Gastroesophageal sphincter (tissue), 4 donors: Measurements from ENCODE around the gene PHOX2A. TPM values are rescaled to one million over a fixed set of nuclear protein-coding genes. Genes with fewer than 3 reads are reported as not detected.

Experiments used
- ATAC-seq: fragments of 150-250 bp; one replicate; pipeline ENCODE4 v1.9.1; 2016; ENCODE audit warnings: mild to moderate bottlenecking, moderate library complexity
- H3K27ac ChIP-seq, 4 donors: fragments of 200-600 bp; sonication (generic) in 3 of 4; 1 replicate in 3 of 4; 2 replicates in 1 of 4; pipeline ENCODE4 v1.5.1; 2016 to 2019
- H3K27me3 ChIP-seq: fragments of 200-600 bp; sonication (generic); one replicate; pipeline ENCODE4 v1.5.1; 2019
- H3K36me3 ChIP-seq, 2 donors: fragments of 200-600 bp; sonication (generic); one replicate each; pipeline ENCODE4 v1.5.1; 2019; ENCODE audit warnings: control low read depth in 1 of 2
- H3K4me1 ChIP-seq, 3 donors: fragments of 200-600 bp; sonication (generic); 1 replicate in 2 of 3; 2 replicates in 1 of 3; pipeline ENCODE4 v1.5.1; 2016 to 2019; ENCODE audit warnings: control low read depth in 2 of 3
- H3K4me3 ChIP-seq, 2 donors: fragments of 200-600 bp; sonication (generic); one replicate each; pipeline ENCODE4 v1.5.1; 2019; ENCODE audit warnings: mild to moderate bottlenecking in 1 of 2, moderate library complexity in 1 of 2
- H3K9me3 ChIP-seq, 3 donors: fragments of 200-600 bp; sonication (generic); one replicate each; pipeline ENCODE4 v1.5.1; 2017 to 2019; ENCODE audit warnings: control low read depth in 2 of 3
- EP300 ChIP-seq: sonication (generic); formaldehyde crosslinking; IDR thresholded peaks from one replicate; pipeline ENCODE4 v1.6.1; 2017; ENCODE audit warnings: antibody characterized with exemption, mild to moderate bottlenecking
- POLR2A ChIP-seq, 2 donors: fragments of 450-650 bp; IDR thresholded peaks; one replicate each; pipeline ENCODE4 v1.6.1; 2017; ENCODE audit warnings: antibody characterized with exemption in 2 of 2, mild to moderate bottlenecking in 2 of 2, moderate library complexity in 1 of 2
- POLR2AphosphoS5 ChIP-seq: sonication (generic); formaldehyde crosslinking; IDR thresholded peaks from one replicate; pipeline ENCODE4 v1.6.1; 2017; ENCODE audit warnings: antibody characterized with exemption
- WGBS, 2 donors: methylation state at CpG; one replicate each; pipeline ENCODE4 v1.1.5; 2018; ENCODE audit warnings: low coverage in 1 of 2; 5-methylcytosine and 5-hydroxymethylcytosine counted together
- total RNA-seq, 4 donors: library from RNA; depleted of rRNA; stranded (reverse); fragments of >200 nt; gene quantifications; one replicate each; pipeline ENCODE4 v1.1.0, GENCODE V29; 2016
- TF ChIP-seq, protein P1 (sequence below), 4 experiments: fragments of 200-600 bp in 2 of 4; fragments of 450-650 bp in 2 of 4; sonication (generic) in 1 of 4; IDR thresholded peaks; one replicate each; pipeline ENCODE4 v1.5.1; 2017 to 2019; ENCODE audit warnings: antibody characterized with exemption in 4 of 4, mild to moderate bottlenecking in 2 of 4, moderate library complexity in 2 of 4

The PHOX2A gene
- total RNA-seq, 4 donors from 2014 or later = 0.37 to 3.2 (median 0.89) TPM; not detected in 1

DNA sequence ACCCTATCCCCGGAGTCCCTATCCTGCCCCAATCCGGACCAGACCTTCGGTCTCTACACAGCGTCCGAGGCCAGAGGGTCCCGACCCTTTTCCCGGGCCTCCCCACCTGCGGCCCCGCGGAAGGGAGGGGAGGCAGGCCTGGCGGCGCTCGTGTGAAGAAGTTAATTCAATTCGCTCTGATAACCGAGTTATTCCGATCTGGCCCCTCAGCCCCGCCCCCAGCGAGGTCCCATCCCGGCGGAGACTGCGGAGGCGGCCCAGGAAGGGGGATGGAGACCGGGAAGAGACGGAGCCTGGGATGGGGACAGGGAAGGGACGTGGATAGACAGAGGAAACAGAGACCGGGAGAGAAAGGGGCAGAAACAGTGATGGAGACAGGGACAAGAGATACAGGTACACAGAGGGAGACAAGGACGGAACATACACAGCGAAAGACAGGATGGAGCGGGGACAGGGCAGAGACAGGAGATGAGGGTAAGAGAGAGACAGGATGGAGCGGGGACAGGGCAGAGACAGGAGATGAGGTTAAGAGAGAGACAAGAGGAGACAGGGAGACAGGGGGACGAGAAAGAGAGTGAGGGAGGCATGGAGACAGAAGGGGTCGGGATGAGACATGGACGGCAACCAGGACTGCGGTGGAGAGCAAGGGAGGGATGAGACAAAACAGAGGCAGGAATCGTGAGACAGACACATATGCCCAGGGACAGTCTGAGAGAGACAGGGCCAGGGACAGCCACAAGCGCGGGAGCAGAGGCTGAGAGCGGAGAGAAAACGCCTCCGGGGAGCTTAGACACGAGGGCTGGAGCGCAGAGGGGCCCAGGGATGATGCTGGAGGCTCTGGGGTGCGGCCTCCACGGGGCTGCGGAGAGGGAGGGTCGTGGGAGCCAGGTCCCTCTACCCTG lies 636 bp upstream of the PHOX2A start:
- Histone ChIP-seq H3K27me3 (peaks cover 82% of the 10 kb centered on the region), H3K36me3 (no peaks in the 10 kb centered on the region), H3K4me3 (peak overlapping the region in 1 of 2 donors; percentile 30), H3K4me1 (peaks cover 0 to 32% (median 17%) of the 10 kb centered on the region in 3 donors), H3K9me3 (no peaks in the 10 kb centered on the region), H3K27ac (no peak overlapping the region)
- WGBS, 2 donors = 13 to 15% methylated on average over 13 to 20 of the region's 46 CpGs
- TF ChIP-seq POLR2AphosphoS5 (no peak), POLR2A (IDR thresholded peaks at IDR 0.05) (no peak), EP300 (no peak)
- TF ChIP-seq, protein P1, sequence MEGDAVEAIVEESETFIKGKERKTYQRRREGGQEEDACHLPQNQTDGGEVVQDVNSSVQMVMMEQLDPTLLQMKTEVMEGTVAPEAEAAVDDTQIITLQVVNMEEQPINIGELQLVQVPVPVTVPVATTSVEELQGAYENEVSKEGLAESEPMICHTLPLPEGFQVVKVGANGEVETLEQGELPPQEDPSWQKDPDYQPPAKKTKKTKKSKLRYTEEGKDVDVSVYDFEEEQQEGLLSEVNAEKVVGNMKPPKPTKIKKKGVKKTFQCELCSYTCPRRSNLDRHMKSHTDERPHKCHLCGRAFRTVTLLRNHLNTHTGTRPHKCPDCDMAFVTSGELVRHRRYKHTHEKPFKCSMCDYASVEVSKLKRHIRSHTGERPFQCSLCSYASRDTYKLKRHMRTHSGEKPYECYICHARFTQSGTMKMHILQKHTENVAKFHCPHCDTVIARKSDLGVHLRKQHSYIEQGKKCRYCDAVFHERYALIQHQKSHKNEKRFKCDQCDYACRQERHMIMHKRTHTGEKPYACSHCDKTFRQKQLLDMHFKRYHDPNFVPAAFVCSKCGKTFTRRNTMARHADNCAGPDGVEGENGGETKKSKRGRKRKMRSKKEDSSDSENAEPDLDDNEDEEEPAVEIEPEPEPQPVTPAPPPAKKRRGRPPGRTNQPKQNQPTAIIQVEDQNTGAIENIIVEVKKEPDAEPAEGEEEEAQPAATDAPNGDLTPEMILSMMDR (IDR thresholded peaks at IDR 0.05) = no peak
- ATAC-seq = no peak

- Histone ChIP-seq H3K4me1 (peaks cover 0 to 44% (median 29%) of the 10 kb centered on the region in 3 donors), H3K27me3 (peaks cover 80% of the 10 kb centered on the region), H3K9me3 (no peaks in the 10 kb centered on the region), H3K36me3 (no peaks in the 10 kb centered on the region), H3K27ac (no peak overlapping the region), H3K4me3 (peak overlapping the region in 1 of 2 donors; percentile 30)
- no peak for ATAC-seq
- TF ChIP-seq, protein P1 (IDR thresholded peaks at IDR 0.05) = no peak
- TF ChIP-seq EP300 (no peak), POLR2A (IDR thresholded peaks at IDR 0.05) (no peak), POLR2AphosphoS5 (no peak)
- 36 to 96% methylated on average over 4 to 18 of the region's 58 CpGs for WGBS, 2 donors
These were observed 560 bp downstream of the PHOX2A start for GRCh38 chr11:72243173-72244059.

DNA sequence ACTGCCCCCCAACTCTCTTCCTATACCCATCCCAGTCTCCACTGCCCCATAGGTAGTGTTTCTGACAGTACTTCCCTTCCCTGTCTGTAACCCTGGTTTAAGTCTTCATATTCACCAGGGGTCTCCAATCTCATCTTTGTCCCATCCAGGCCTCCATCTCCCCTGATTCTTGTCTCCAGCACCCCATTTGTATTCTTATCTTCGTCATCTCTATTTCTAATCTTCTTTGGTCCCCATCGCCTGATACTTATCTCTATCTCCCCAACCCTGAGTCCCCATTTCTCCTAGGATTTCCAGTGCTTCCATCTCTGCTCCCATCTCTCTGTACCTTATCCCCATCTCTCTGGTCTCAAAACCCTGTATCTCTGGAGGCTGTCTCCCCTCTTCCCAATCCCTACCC lies 1.8 kb downstream of the PHOX2A start:
- TF ChIP-seq POLR2A (IDR thresholded peaks at IDR 0.05) (no peak), POLR2AphosphoS5 (no peak), EP300 (no peak)
- TF ChIP-seq, protein P1 (IDR thresholded peaks at IDR 0.05) = no peak
- Histone ChIP-seq H3K4me3 (no peak overlapping the region), H3K4me1 (peaks cover 0 to 57% (median 41%) of the 10 kb centered on the region in 3 donors), H3K27me3 (peaks cover 70% of the 10 kb centered on the region), H3K27ac (no peak overlapping the region), H3K36me3 (peaks cover 0 to 12% of the 10 kb centered on the region in 2 donors), H3K9me3 (no peaks in the 10 kb centered on the region)
- no peak for ATAC-seq
- 100% methylated on average over 2 of the region's 2 CpGs; no CpG with 5 or more reads in 1 of the 2 donors for WGBS, 2 donors

- no peak overlapping the region for H3K4me3 ChIP-seq
- TF ChIP-seq, protein P1 (IDR thresholded peaks at IDR 0.05) = no peak
- TF ChIP-seq POLR2AphosphoS5 (no peak), EP300 (no peak), POLR2A (IDR thresholded peaks at IDR 0.05) (no peak)
- H3K4me1 ChIP-seq = peaks cover 0 to 65% (median 42%) of the 10 kb centered on the region in 3 donors
- ATAC-seq = no peak
- H3K36me3 ChIP-seq = peaks cover 0 to 20% of the 10 kb centered on the region in 2 donors
- 37 to 75% methylated on average over 3 to 9 of the region's 20 CpGs for WGBS, 2 donors
- no peak overlapping the region for H3K27ac ChIP-seq
- peaks cover 62% of the 10 kb centered on the region for H3K27me3 ChIP-seq
- no peaks in the 10 kb centered on the region for H3K9me3 ChIP-seq
These were observed 2.6 kb downstream of the PHOX2A start for GRCh38 chr11:72241291-72241781.
